ENCODE data around the gene FBXO15.

The FBXO15 gene

DNA sequence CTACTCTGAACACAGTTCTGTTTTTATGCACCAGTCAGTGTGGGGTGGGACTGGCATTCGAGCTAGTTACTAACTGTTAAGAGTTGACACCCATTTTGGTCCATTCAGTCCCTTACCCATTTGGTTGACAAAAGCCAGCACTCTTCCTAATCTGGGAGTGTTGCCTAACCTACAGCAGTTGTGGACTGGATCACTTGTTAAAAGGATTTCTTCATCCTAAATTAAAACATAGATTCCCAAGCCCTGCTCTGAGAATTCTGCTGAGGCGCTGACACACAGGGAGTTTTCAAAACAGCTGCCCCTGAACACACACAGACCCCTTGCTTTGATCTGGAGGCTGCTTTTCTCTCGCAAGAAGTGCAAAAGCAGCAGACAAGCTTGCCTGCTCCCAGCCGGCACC lies 7.1 kb upstream of the FBXO15 start:
- no peak for TF ChIP-seq CTCF (conservative IDR thresholded peaks at IDR 0.05; ENCODE audit: low read length)
- H3K4me3 ChIP-seq (ENCODE audit: low read length), result no peak overlapping the region
- DNase-seq (ENCODE audit: low read depth), result no peak

- no peak for DNase-seq (ENCODE audit: low read depth)
- no peak overlapping the region for H3K4me3 ChIP-seq (ENCODE audit: low read length)
- TF ChIP-seq CTCF (conservative IDR thresholded peaks at IDR 0.05; ENCODE audit: low read length), result no peak
These were observed 6.2 kb upstream of the FBXO15 start for GRCh38 chr18:74153793-74154192.

- no peak for TF ChIP-seq CTCF (conservative IDR thresholded peaks at IDR 0.05; ENCODE audit: low read length)
- no peak overlapping the region for H3K4me3 ChIP-seq (ENCODE audit: low read length)
- no peak for DNase-seq (ENCODE audit: low read depth)
These were observed 5.7 kb upstream of the FBXO15 start for GRCh38 chr18:74153377-74153776.

DNA sequence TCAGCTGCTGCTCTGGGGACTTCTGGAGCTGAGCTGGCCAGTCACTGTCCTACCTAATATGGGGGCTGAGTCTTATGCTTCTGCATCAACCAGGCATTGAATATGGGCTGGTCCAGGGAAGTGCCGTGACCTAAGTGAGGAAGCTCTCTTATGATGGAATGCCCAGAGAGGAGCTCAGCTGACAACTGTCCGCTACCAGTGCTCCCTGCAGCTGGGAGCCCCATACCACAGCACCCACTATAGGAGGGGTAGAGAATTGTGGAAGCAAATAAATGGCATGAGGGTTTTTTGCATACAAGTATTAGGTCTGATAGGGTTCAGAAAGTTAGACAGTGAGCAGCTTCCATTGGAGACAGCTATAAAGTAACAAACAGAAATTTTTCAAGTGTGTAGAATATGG lies 5.2 kb upstream of the FBXO15 start:
- DNase-seq (ENCODE audit: low read depth), result no peak
- peak; percentile 11; the same call in 1 of the 2 replicates for TF ChIP-seq CTCF (conservative IDR thresholded peaks at IDR 0.05; ENCODE audit: low read length)
- H3K4me3 ChIP-seq (ENCODE audit: low read length), result no peak overlapping the region

- no peak overlapping the region for H3K4me3 ChIP-seq (ENCODE audit: low read length)
- no peak for DNase-seq (ENCODE audit: low read depth)
- TF ChIP-seq CTCF (conservative IDR thresholded peaks at IDR 0.05; ENCODE audit: low read length), result no peak
These were observed 4.6 kb upstream of the FBXO15 start for GRCh38 chr18:74152270-74152669.

GRCh38 chr18:74149878-74150277 lies 2.2 kb upstream of the FBXO15 start:
- DNase-seq (ENCODE audit: low read depth), result no peak
- no peak for TF ChIP-seq CTCF (conservative IDR thresholded peaks at IDR 0.05; ENCODE audit: low read length)
- H3K4me3 ChIP-seq (ENCODE audit: low read length), result no peak overlapping the region; the same call in 1 of the 2 replicates

GRCh38 chr18:74148543-74149070 lies 973 bp upstream of the FBXO15 start:
- no peak for DNase-seq (ENCODE audit: low read depth)
- peak overlapping the region; percentile 99 for H3K4me3 ChIP-seq (ENCODE audit: low read length)
- TF ChIP-seq CTCF (conservative IDR thresholded peaks at IDR 0.05; ENCODE audit: low read length), result no peak
